WTC11 (cell line): ENCODE results near the gene PLEKHA6. TPM values are rescaled to one million over a fixed set of nuclear protein-coding genes. Genes with fewer than 3 reads are reported as not detected.

ENCODE experiments used
- ATAC-seq: fragments of 200-7000 bp; cut with Tn5 transposase; 2 replicates; pipeline ENCODE4 v1.10.0; 2021; ENCODE audit warnings: mild to moderate bottlenecking, moderate library complexity
- CTCF ChIA-PET: fragments of 300-600 bp; sonication (Branson Sonifier 250); formaldehyde crosslinking; loops from one replicate; lab custom pipeline; 2021; ENCODE audit warnings: antibody characterized with exemption; lab: Charles Lee
- POLR2A ChIA-PET: fragments of 350-600 bp; sonication (Branson Sonifier 250); formaldehyde crosslinking; loops from one replicate; lab custom pipeline; 2021; ENCODE audit warnings: antibody characterized with exemption; lab: Charles Lee
- DNase-seq: peaks from one replicate; pipeline ENCODE4 v3.0.0; 2021; ENCODE audit warnings: low spot score
- H3K27ac Mint-ChIP-seq: 2 replicates; pipeline ENCODE4 v1.8.0; 2021; ENCODE audit warnings: mixed read lengths
- H3K27me3 Mint-ChIP-seq: 2 replicates; pipeline ENCODE4 v1.8.0; 2021; ENCODE audit warnings: low read depth, mild to moderate bottlenecking, moderate library complexity, mixed read lengths
- H3K36me3 Mint-ChIP-seq: 2 replicates; pipeline ENCODE4 v1.8.0; 2021; ENCODE audit warnings: mixed read lengths
- H3K4me1 Mint-ChIP-seq: 2 replicates; pipeline ENCODE4 v1.8.0; 2022; ENCODE audit warnings: mixed read lengths
- H3K4me3 Mint-ChIP-seq: 2 replicates; pipeline ENCODE4 v1.8.0; 2021; ENCODE audit warnings: mild to moderate bottlenecking, moderate library complexity, mixed read lengths
- H3K9me3 Mint-ChIP-seq: 2 replicates; pipeline ENCODE4 v1.8.0; 2021; ENCODE audit warnings: mixed read lengths
- ATF1 ChIP-seq: sonication (generic); formaldehyde crosslinking; IDR thresholded peaks from 2 replicates; pipeline ENCODE4 v1.8.1; 2023; ENCODE audit warnings: mild to moderate bottlenecking, moderate library complexity, missing genetic modification reagents
- ATF6 ChIP-seq: sonication (generic); formaldehyde crosslinking; IDR thresholded peaks from 2 replicates; pipeline ENCODE4 v1.8.1; 2023; ENCODE audit warnings: mild to moderate bottlenecking, missing genetic modification reagents
- CDX4 ChIP-seq: fragments of 250-450 bp; sonication (Bioruptor Pico); IDR thresholded peaks from 2 replicates; pipeline ENCODE4 v1.9.0; 2021; ENCODE audit warnings: moderate library complexity, mild to moderate bottlenecking, inconsistent platforms, borderline replicate concordance
- E2F4 ChIP-seq: sonication (generic); formaldehyde crosslinking; IDR thresholded peaks from 2 replicates; pipeline ENCODE4 v1.8.1; 2022; ENCODE audit warnings: low read depth, mild to moderate bottlenecking, moderate library complexity, missing genetic modification reagents, borderline replicate concordance
- E2F5 ChIP-seq: sonication (generic); formaldehyde crosslinking; IDR thresholded peaks from 2 replicates; pipeline ENCODE4 v1.8.1; 2022; ENCODE audit warnings: mild to moderate bottlenecking, moderate library complexity, missing genetic modification reagents
- EMX1 ChIP-seq: fragments of 250-450 bp; sonication (Bioruptor Pico); IDR thresholded peaks from 2 replicates; pipeline ENCODE4 v1.8.0; 2021; ENCODE audit warnings: mild to moderate bottlenecking
- ETV6 ChIP-seq: sonication (generic); formaldehyde crosslinking; IDR thresholded peaks from 2 replicates; pipeline ENCODE4 v1.8.1; 2022; ENCODE audit warnings: mild to moderate bottlenecking, missing genetic modification reagents
- GABPB1 ChIP-seq: sonication (generic); formaldehyde crosslinking; IDR thresholded peaks from 2 replicates; pipeline ENCODE4 v1.8.1; 2023; ENCODE audit warnings: mild to moderate bottlenecking, missing genetic modification reagents
- HMGA2 ChIP-seq: fragments of 250-450 bp; sonication (Bioruptor Pico); IDR thresholded peaks from 2 replicates; pipeline ENCODE4 v1.4.0; 2021; ENCODE audit warnings: mild to moderate bottlenecking, moderate library complexity
- MYBL2 ChIP-seq: sonication (generic); formaldehyde crosslinking; IDR thresholded peaks from 2 replicates; pipeline ENCODE4 v1.8.1; 2023; ENCODE audit warnings: mild to moderate bottlenecking, moderate library complexity, missing genetic modification reagents
- PREB ChIP-seq: sonication (generic); formaldehyde crosslinking; IDR thresholded peaks from 2 replicates; pipeline ENCODE4 v1.8.1; 2022; ENCODE audit warnings: mild to moderate bottlenecking, missing genetic modification reagents, moderate library complexity, borderline replicate concordance
- RELA ChIP-seq: sonication (generic); formaldehyde crosslinking; IDR thresholded peaks from 2 replicates; pipeline ENCODE4 v1.8.1; 2022; ENCODE audit warnings: missing genetic modification reagents, mild to moderate bottlenecking, borderline replicate concordance
- RORB ChIP-seq: fragments of 250-450 bp; sonication (Bioruptor Pico); IDR thresholded peaks from 2 replicates; pipeline ENCODE4 v1.9.0; 2021; ENCODE audit warnings: mild to moderate bottlenecking
- SMAD3 ChIP-seq: sonication (generic); formaldehyde crosslinking; IDR thresholded peaks from 2 replicates; pipeline ENCODE4 v1.8.0; 2022; ENCODE audit warnings: missing genetic modification reagents, mild to moderate bottlenecking, borderline replicate concordance
- SOX15 ChIP-seq: fragments of 250-450 bp; sonication (Bioruptor Pico); IDR thresholded peaks from 2 replicates; pipeline ENCODE4 v1.9.0; 2021; ENCODE audit warnings: mild to moderate bottlenecking
- SP1 ChIP-seq: sonication (generic); formaldehyde crosslinking; conservative IDR thresholded peaks from 2 replicates; pipeline ENCODE4 v1.8.1; 2022; ENCODE audit warnings: missing genetic modification reagents
- ZBTB21 ChIP-seq: sonication (generic); formaldehyde crosslinking; IDR thresholded peaks from 2 replicates; pipeline ENCODE4 v1.8.1; 2023; ENCODE audit warnings: mild to moderate bottlenecking, missing genetic modification reagents, borderline replicate concordance
- ZNF263 ChIP-seq: sonication (generic); formaldehyde crosslinking; IDR thresholded peaks from 2 replicates; pipeline ENCODE4 v1.8.1; 2022; ENCODE audit warnings: low read depth, mild to moderate bottlenecking, moderate library complexity, missing genetic modification reagents
- ZNF317 ChIP-seq: sonication (generic); formaldehyde crosslinking; IDR thresholded peaks from 2 replicates; pipeline ENCODE4 v1.8.1; 2023; ENCODE audit warnings: low read depth, mild to moderate bottlenecking, moderate library complexity, missing genetic modification reagents, borderline replicate concordance
- ZNF416 ChIP-seq: fragments of 250-450 bp; sonication (Bioruptor Pico); IDR thresholded peaks from 2 replicates; pipeline ENCODE4 v1.9.0; 2021; ENCODE audit warnings: mild to moderate bottlenecking, inconsistent platforms
- total RNA-seq: library from RNA; stranded (reverse); gene quantifications from 3 replicates; pipeline ENCODE4 v1.2.3, GENCODE V29; 2021
- TF ChIP-seq, protein P1 (sequence below): sonication (generic); formaldehyde crosslinking; IDR thresholded peaks from 2 replicates; pipeline ENCODE4 v1.8.0; 2023; ENCODE audit warnings: mild to moderate bottlenecking, missing genetic modification reagents
- TF ChIP-seq, protein P2 (sequence below): sonication (generic); formaldehyde crosslinking; IDR thresholded peaks from 2 replicates; pipeline ENCODE4 v1.8.1; 2022; ENCODE audit warnings: missing genetic modification reagents, borderline replicate concordance
- TF ChIP-seq, protein P3 (sequence below): sonication (generic); formaldehyde crosslinking; conservative IDR thresholded peaks from 2 replicates; pipeline ENCODE4 v1.8.1; 2022; ENCODE audit warnings: mild to moderate bottlenecking, missing genetic modification reagents

Gene PLEKHA6
- total RNA-seq, 1 experiment from 2014 or later = 11.6 TPM

DNA sequence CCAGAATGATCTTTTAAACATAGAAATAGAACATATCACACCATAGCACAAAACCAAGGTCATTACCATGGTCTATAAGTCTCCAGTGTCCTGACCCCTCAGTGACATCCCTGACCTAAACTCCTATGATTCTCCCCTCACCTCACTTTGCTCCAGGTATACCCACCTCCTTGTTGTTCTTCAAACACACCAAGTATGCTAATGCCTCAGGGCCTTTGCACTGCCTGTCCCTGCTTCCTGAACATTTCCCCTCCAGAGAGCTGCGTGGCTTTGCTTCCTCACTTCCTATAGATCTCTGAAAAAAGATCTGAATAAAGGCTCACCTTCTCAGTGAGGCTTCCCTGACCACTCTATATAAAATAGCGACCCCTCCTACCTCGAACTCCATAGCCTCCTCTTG, 147.0 kb downstream of the PLEKHA6 start:
- no peaks in the 10 kb centered on the region for H3K36me3 Mint-ChIP-seq
- DNase-seq (no peak), ATAC-seq (no peak)
- no peaks in the 10 kb centered on the region for H3K27me3 Mint-ChIP-seq
- no peak for TF ChIP-seq ZNF416 (CRISPR knock-in tag)
- TF ChIP-seq, protein P1, sequence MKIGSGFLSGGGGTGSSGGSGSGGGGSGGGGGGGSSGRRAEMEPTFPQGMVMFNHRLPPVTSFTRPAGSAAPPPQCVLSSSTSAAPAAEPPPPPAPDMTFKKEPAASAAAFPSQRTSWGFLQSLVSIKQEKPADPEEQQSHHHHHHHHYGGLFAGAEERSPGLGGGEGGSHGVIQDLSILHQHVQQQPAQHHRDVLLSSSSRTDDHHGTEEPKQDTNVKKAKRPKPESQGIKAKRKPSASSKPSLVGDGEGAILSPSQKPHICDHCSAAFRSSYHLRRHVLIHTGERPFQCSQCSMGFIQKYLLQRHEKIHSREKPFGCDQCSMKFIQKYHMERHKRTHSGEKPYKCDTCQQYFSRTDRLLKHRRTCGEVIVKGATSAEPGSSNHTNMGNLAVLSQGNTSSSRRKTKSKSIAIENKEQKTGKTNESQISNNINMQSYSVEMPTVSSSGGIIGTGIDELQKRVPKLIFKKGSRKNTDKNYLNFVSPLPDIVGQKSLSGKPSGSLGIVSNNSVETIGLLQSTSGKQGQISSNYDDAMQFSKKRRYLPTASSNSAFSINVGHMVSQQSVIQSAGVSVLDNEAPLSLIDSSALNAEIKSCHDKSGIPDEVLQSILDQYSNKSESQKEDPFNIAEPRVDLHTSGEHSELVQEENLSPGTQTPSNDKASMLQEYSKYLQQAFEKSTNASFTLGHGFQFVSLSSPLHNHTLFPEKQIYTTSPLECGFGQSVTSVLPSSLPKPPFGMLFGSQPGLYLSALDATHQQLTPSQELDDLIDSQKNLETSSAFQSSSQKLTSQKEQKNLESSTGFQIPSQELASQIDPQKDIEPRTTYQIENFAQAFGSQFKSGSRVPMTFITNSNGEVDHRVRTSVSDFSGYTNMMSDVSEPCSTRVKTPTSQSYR (CRISPR knock-in tag) = no peak
- TF ChIP-seq EMX1 = no peak
- no peak for TF ChIP-seq ATF1 (CRISPR knock-in tag)
- TF ChIP-seq ETV6 (CRISPR knock-in tag) = no peak
- no peak for TF ChIP-seq HMGA2
- no peak for TF ChIP-seq ZNF317 (CRISPR knock-in tag)
- TF ChIP-seq, protein P2, sequence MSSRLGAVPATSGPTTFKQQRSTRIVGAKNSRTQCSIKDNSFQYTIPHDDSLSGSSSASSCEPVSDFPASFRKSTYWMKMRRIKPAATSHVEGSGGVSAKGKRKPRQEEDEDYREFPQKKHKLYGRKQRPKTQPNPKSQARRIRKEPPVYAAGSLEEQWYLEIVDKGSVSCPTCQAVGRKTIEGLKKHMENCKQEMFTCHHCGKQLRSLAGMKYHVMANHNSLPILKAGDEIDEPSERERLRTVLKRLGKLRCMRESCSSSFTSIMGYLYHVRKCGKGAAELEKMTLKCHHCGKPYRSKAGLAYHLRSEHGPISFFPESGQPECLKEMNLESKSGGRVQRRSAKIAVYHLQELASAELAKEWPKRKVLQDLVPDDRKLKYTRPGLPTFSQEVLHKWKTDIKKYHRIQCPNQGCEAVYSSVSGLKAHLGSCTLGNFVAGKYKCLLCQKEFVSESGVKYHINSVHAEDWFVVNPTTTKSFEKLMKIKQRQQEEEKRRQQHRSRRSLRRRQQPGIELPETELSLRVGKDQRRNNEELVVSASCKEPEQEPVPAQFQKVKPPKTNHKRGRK (CRISPR knock-in tag) = no peak
- POLR2A ChIA-PET = no interaction called here
- CTCF ChIA-PET = interaction anchor here (2.6 to 4.7 kb wide), 2 partner anchors 50 to 148 kb away, joined by 36 to 118 read pairs; partner anchors contain the start of gene PLEKHA6
- H3K4me1 Mint-ChIP-seq = peaks cover 6% of the 10 kb centered on the region
- H3K27ac Mint-ChIP-seq = no peak overlapping the region
- H3K9me3 Mint-ChIP-seq = no peaks in the 10 kb centered on the region
- H3K4me3 Mint-ChIP-seq = no peak overlapping the region

DNA sequence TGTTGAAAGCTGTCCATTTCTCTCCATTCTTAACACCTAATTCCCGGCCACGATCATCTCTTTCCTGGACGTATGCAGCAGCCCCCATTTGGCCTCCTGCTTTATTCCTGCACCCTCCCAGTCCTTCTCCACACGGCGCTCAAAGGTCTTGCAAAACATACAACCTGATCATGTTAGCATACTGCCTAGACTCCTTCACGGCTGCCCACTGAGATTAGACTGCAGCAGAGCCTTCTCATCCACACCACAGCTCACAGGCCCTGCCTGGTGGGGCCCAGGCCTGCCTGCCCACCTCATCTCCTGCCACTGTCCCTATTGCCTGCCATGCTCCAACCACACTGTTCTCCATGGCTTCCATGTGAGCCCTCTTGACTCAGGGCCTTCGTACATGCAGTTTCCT, 148.7 kb downstream of the PLEKHA6 start:
- Mint-ChIP-seq H3K4me3 (no peak overlapping the region), H3K27ac (no peak overlapping the region), H3K27me3 (no peaks in the 10 kb centered on the region), H3K36me3 (no peaks in the 10 kb centered on the region), H3K4me1 (peaks cover 6% of the 10 kb centered on the region), H3K9me3 (no peaks in the 10 kb centered on the region)
- ChIA-PET POLR2A (interaction anchor here (0.6 kb wide), 1 partner anchor 63 kb away, joined by 3 read pairs; no protein-coding TSS in a partner anchor), CTCF (interaction anchor here (0.6 to 1.1 kb wide), 2 partner anchors 48 to 293 kb away, joined by 4 to 6 read pairs; no protein-coding TSS in a partner anchor)
- DNase-seq (no peak), ATAC-seq (no peak)
- TF ChIP-seq CDX4 (CRISPR knock-in tag) = no peak
- no peak for TF ChIP-seq EMX1
- TF ChIP-seq, protein P3, sequence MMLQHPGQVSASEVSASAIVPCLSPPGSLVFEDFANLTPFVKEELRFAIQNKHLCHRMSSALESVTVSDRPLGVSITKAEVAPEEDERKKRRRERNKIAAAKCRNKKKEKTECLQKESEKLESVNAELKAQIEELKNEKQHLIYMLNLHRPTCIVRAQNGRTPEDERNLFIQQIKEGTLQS (CRISPR knock-in tag) = no peak
- TF ChIP-seq SOX15 = no peak
- no peak for TF ChIP-seq SP1 (CRISPR knock-in tag)
- no peak for TF ChIP-seq ZNF263 (CRISPR knock-in tag)
- no peak for TF ChIP-seq E2F5 (CRISPR knock-in tag)
- TF ChIP-seq GABPB1 (CRISPR knock-in tag) = no peak
- TF ChIP-seq RORB (CRISPR knock-in tag) = no peak
- no peak for TF ChIP-seq ZBTB21 (CRISPR knock-in tag)
- TF ChIP-seq ATF6 (CRISPR knock-in tag) = no peak
- TF ChIP-seq RELA (CRISPR knock-in tag) = no peak
- TF ChIP-seq PREB = no peak
- TF ChIP-seq E2F4 (CRISPR knock-in tag) = no peak
- no peak for TF ChIP-seq SMAD3 (CRISPR knock-in tag)
- no peak for TF ChIP-seq MYBL2 (CRISPR knock-in tag)
